Esophagus muscularis mucosa (tissue), 4 donors: ENCODE results near the gene ZNF526.

ENCODE experiments used
- CTCF ChIP-seq, 3 experiments: fragments of 200-600 bp in 2 of 3; fragments of 450-650 bp in 1 of 3; sonication (generic) in 2 of 3; IDR thresholded peaks; one replicate each; pipeline ENCODE4 v1.5.1; 2017 to 2019; ENCODE audit warnings: antibody characterized with exemption in 3 of 3, mild to moderate bottlenecking in 2 of 3, moderate library complexity in 1 of 3
- EP300 ChIP-seq: sonication (generic); formaldehyde crosslinking; IDR thresholded peaks from one replicate; pipeline ENCODE4 v1.6.1; 2017; ENCODE audit warnings: antibody characterized with exemption
- POLR2A ChIP-seq: fragments of 450-650 bp; IDR thresholded peaks from one replicate; pipeline ENCODE4 v1.6.1; 2017; ENCODE audit warnings: antibody characterized with exemption, moderate library complexity, mild to moderate bottlenecking, low read depth
- POLR2AphosphoS5 ChIP-seq, 2 donors: sonication (generic); formaldehyde crosslinking; IDR thresholded peaks; one replicate each; pipeline ENCODE4 v1.6.1; 2017; ENCODE audit warnings: antibody characterized with exemption in 2 of 2

DNA sequence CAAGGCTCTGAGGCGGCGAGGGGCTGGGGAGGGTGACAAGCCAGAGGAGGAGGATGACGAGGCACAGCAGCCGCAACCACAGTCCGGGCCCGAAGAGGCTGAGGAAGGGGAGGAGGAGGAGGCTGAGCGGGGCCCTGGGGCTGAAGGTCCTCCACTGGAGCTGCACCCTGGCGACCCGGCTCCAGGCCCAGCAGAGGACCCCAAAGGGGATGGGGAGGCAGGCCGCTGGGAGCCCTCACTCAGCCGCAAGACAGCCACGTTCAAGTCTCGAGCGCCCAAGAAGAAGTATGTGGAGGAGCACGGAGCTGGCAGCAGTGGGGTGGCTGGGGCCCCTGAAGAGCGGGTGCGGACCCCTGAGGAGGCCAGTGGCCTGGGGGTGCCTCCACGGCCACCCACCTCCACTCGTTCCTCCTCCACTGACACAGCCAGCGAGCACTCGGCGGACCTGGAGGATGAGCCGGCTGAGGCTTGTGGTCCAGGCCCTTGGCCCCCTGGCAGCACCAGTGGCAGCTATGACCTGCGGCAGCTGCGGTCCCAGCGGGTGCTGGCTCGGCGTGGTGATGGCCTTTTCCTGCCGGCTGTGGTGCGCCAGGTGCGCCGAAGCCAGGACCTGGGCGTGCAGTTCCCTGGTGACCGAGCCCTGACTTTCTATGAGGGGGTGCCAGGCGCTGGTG is 51.9 kb downstream of the ZNF526 start:
- TF ChIP-seq CTCF (IDR thresholded peaks at IDR 0.05) (no peak), POLR2A (no peak), POLR2AphosphoS5 (IDR thresholded peaks at IDR 0.05) (no peak), EP300 (no peak)
